ENCODE data around the gene SNX24. TPM values are rescaled to one million over a fixed set of nuclear protein-coding genes. Genes with fewer than 3 reads are reported as not detected.
"Not testable (repeated sequence)": the region's sequence is repeated elsewhere in the genome, so short reads cannot be mapped to it uniquely, and the experiment has no call there.

Gene SNX24
- polyA plus RNA-seq, 1 experiment, result 14.8 TPM

- H3K9me3 ChIP-seq (ENCODE audit: control insufficient read depth, insufficient read depth, low read length), result peaks cover 7% of the 10 kb centered on the region; the same call in 1 of the 2 replicates
- DNase-seq (ENCODE audit: low read depth, low spot score), result no peak
- no peaks in the 10 kb centered on the region for H3K27me3 ChIP-seq (ENCODE audit: control insufficient read depth, insufficient read depth, low read length)
- POLR2A ChIA-PET, result no interaction called here
- no peak for TF ChIP-seq CTCF (IDR thresholded peaks at IDR 0.05; ENCODE audit: low read depth, low read length)
- CTCF ChIA-PET, result no interaction called here
- no peak overlapping the region for H3K27ac ChIP-seq (ENCODE audit: low read depth, low read length)
- H3K4me3 ChIP-seq (ENCODE audit: low read depth, low read length), result no peak overlapping the region
Measured at GRCh38 chr5:122909470-122910100, 64.2 kb downstream of the SNX24 start.

- H3K9me3 ChIP-seq (ENCODE audit: control insufficient read depth, insufficient read depth, low read length); H3K4me3 ChIP-seq (ENCODE audit: low read depth, low read length); H3K27me3 ChIP-seq (ENCODE audit: control insufficient read depth, insufficient read depth, low read length); CTCF ChIA-PET; H3K27ac ChIP-seq (ENCODE audit: low read depth, low read length); POLR2A ChIA-PET; DNase-seq (ENCODE audit: low read depth, low spot score): not testable (repeated sequence)
Measured at GRCh38 chr5:122913436-122913835, 68.0 kb downstream of the SNX24 start.

- POLR2A ChIA-PET, result no interaction called here
- Histone ChIP-seq H3K4me3 (ENCODE audit: low read depth, low read length) (no peak overlapping the region), H3K27ac (ENCODE audit: low read depth, low read length) (peak overlapping the region; percentile 21), H3K9me3 (ENCODE audit: control insufficient read depth, insufficient read depth, low read length) (peaks cover 7% of the 10 kb centered on the region; the same call in 1 of the 2 replicates), H3K27me3 (ENCODE audit: control insufficient read depth, insufficient read depth, low read length) (no peaks in the 10 kb centered on the region)
- no peak for DNase-seq (ENCODE audit: low read depth, low spot score)
- no peak for TF ChIP-seq CTCF (IDR thresholded peaks at IDR 0.05; ENCODE audit: low read depth, low read length)
- CTCF ChIA-PET, result no interaction called here
Measured at GRCh38 chr5:122915717-122916461, 70.5 kb downstream of the SNX24 start.

GRCh38 chr5:122916490-122916889 is 71.1 kb downstream of the SNX24 start:
- DNase-seq (ENCODE audit: low read depth, low spot score), result no peak
- no peak overlapping the region for H3K27ac ChIP-seq (ENCODE audit: low read depth, low read length)
- no peak overlapping the region for H3K4me3 ChIP-seq (ENCODE audit: low read depth, low read length)
- CTCF ChIA-PET, result no interaction called here
- POLR2A ChIA-PET, result no interaction called here
- H3K27me3 ChIP-seq (ENCODE audit: control insufficient read depth, insufficient read depth, low read length), result no peaks in the 10 kb centered on the region
- peaks cover 7% of the 10 kb centered on the region; the same call in 1 of the 2 replicates for H3K9me3 ChIP-seq (ENCODE audit: control insufficient read depth, insufficient read depth, low read length)
- no peak for TF ChIP-seq CTCF (IDR thresholded peaks at IDR 0.05; ENCODE audit: low read depth, low read length)

- H3K9me3 ChIP-seq (ENCODE audit: control insufficient read depth, insufficient read depth, low read length), result no peaks in the 10 kb centered on the region
- no peaks in the 10 kb centered on the region for H3K27me3 ChIP-seq (ENCODE audit: control insufficient read depth, insufficient read depth, low read length)
- ChIA-PET POLR2A (no interaction called here), CTCF (no interaction called here)
- DNase-seq (ENCODE audit: low read depth, low spot score), result no peak
- no peak overlapping the region for H3K27ac ChIP-seq (ENCODE audit: low read depth, low read length)
- TF ChIP-seq CTCF (IDR thresholded peaks at IDR 0.05; ENCODE audit: low read depth, low read length), result no peak
- H3K4me3 ChIP-seq (ENCODE audit: low read depth, low read length), result no peak overlapping the region
Measured at GRCh38 chr5:122919969-122920368, 74.6 kb downstream of the SNX24 start.
